HCT116 (cell line): Measurements from ENCODE around the gene MAPK7. TPM values are rescaled to one million over a fixed set of nuclear protein-coding genes. Genes with fewer than 3 reads are reported as not detected.

Source experiments
- ATAC-seq: fragments of 200-7000 bp; cut with Tn5 transposase; 2 replicates; pipeline ENCODE4 v1.9.1; 2020; ENCODE audit warnings: mild to moderate bottlenecking, moderate library complexity
- BruUV-seq: library from RNA; stranded (reverse); fragments of 400-500 nt; replicated peaks from 2 replicates; lab custom pipeline; 2021; lab: Mats Ljungman, UMichigan
- CTCF ChIA-PET: fragments of 300-600 bp; sonication (Branson Sonifier 250); formaldehyde crosslinking; loops from one replicate; lab custom pipeline; 2021; ENCODE audit warnings: antibody characterized with exemption; lab: Charles Lee
- POLR2A ChIA-PET: fragments of 300-600, 350-600 bp; sonication (Branson Sonifier 250); formaldehyde crosslinking; loops from one replicate; lab custom pipeline; 2021; ENCODE audit warnings: antibody characterized with exemption; lab: Charles Lee
- RAD21 ChIA-PET, 2 experiments: fragments of 300-600 bp; sonication (Branson Sonifier 250); formaldehyde crosslinking; loops; one replicate each; lab custom pipeline; 2023; ENCODE audit warnings: low total read pairs in 2 of 2; ENCODE audit not compliant: uncharacterized antibody in 2 of 2, unreplicated experiment in 2 of 2, low non-redundant PET in 1 of 2; lab: Charles Lee
- DNase-seq: peaks from one replicate; pipeline ENCODE4 v3.0.0-alpha.2; 2010; ENCODE audit warnings: low read depth, low spot score
- H2AFZ ChIP-seq: fragments of 200-600 bp; shearing (Covaris generic), sonication (generic); 2 replicates; pipeline ENCODE4 v1.6.1; 2017; ENCODE audit warnings: low read depth, mixed run types, mixed read lengths, antibody characterized with exemption, low read length; ENCODE audit not compliant: poor library complexity, severe bottlenecking
- H3K27ac ChIP-seq: 2 replicates; pipeline ENCODE4 v1.5.1; 2012; ENCODE audit warnings: low read depth, low read length
- H3K27me3 ChIP-seq: fragments of 200-600 bp; sonication (generic); 2 replicates; pipeline ENCODE4 v1.6.1; 2016; ENCODE audit warnings: mixed run types, low read length, mixed read lengths; ENCODE audit not compliant: insufficient read depth
- H3K36me3 ChIP-seq, 2 experiments: fragments of 200-500 bp in 1 of 2; fragments of 200-600 bp in 1 of 2; sonication (Bioruptor generic) in 1 of 2; sonication (generic) in 1 of 2; 2 replicates each; pipeline versions ENCODE4 v1.5.1 to v1.6.1; 2014 to 2016; ENCODE audit warnings: low read length in 2 of 2, inconsistent platforms in 1 of 2, mixed read lengths in 1 of 2, mixed run types in 1 of 2; ENCODE audit not compliant: insufficient read depth in 2 of 2, control insufficient read depth in 1 of 2
- H3K4me1 ChIP-seq, 2 experiments: fragments of 200-600 bp in 1 of 2; sonication (generic) in 1 of 2; 2 replicates each; pipeline versions ENCODE4 v1.5.1 to v1.6.1; 2012 to 2017; ENCODE audit warnings: low read length in 2 of 2, inconsistent platforms in 1 of 2, mild to moderate bottlenecking in 1 of 2, mixed read lengths in 1 of 2, mixed run types in 1 of 2, moderate library complexity in 1 of 2; ENCODE audit not compliant: insufficient read depth in 2 of 2, control insufficient read depth in 1 of 2
- H3K4me2 ChIP-seq: fragments of 200-600 bp; sonication (generic); 2 replicates; pipeline ENCODE4 v1.6.1; 2017; ENCODE audit warnings: mixed run types, low read length, mixed read lengths
- H3K4me3 ChIP-seq, 2 experiments: fragments of 200-600 bp in 1 of 2; sonication (generic) in 1 of 2; replicated peaks in 1 of 2; 2 replicates each; pipeline ENCODE4 v1.5.1; 2011 to 2016; ENCODE audit warnings: low read length in 2 of 2, control low read depth in 1 of 2, low read depth in 1 of 2, mild to moderate bottlenecking in 1 of 2, mixed read lengths in 1 of 2, mixed run types in 1 of 2
- H3K79me2 ChIP-seq: fragments of 200-600 bp; sonication (generic); 2 replicates; pipeline ENCODE4 v1.6.1; 2017; ENCODE audit warnings: mild to moderate bottlenecking, mixed run types, low read length, moderate library complexity, mixed read lengths; ENCODE audit not compliant: insufficient read depth
- H3K9ac ChIP-seq: fragments of 200-600 bp; sonication (generic); 2 replicates; pipeline ENCODE4 v1.6.1; 2016; ENCODE audit warnings: low read length, mixed read lengths
- H3K9me2 ChIP-seq: fragments of 200-600 bp; sonication (generic), shearing (Covaris generic); 2 replicates; pipeline ENCODE4 v1.6.1; 2017; ENCODE audit warnings: mixed run types, mild to moderate bottlenecking, moderate library complexity; ENCODE audit not compliant: insufficient read depth
- H3K9me3 ChIP-seq, 2 experiments: fragments of 200-500 bp in 1 of 2; fragments of 200-600 bp in 1 of 2; sonication (Bioruptor generic) in 1 of 2; sonication (generic) in 1 of 2; 2 replicates each; pipeline ENCODE4 v1.6.1; 2014 to 2017; ENCODE audit warnings: low read length in 2 of 2, mixed read lengths in 2 of 2, inconsistent platforms in 1 of 2, low read depth in 1 of 2, mild to moderate bottlenecking in 1 of 2, mixed run types in 1 of 2, moderate library complexity in 1 of 2; ENCODE audit not compliant: control insufficient read depth in 1 of 2, insufficient read depth in 1 of 2
- H4K20me1 ChIP-seq: fragments of 200-600 bp; sonication (generic), shearing (Covaris generic); 2 replicates; pipeline ENCODE4 v1.6.1; 2017; ENCODE audit warnings: mixed run types, mild to moderate bottlenecking, moderate library complexity; ENCODE audit not compliant: insufficient read depth
- ATF3 ChIP-seq: IDR thresholded peaks from 2 replicates; pipeline ENCODE4 v1.6.1; 2012
- CBX3 ChIP-seq: IDR thresholded peaks from 2 replicates; pipeline ENCODE4 v1.6.1; 2012; ENCODE audit warnings: low read depth
- CTCF ChIP-seq, 3 experiments: fragments of 200-600 bp in 1 of 3; sonication (generic) in 1 of 3; IDR thresholded peaks in 2 of 3; conservative IDR thresholded peaks in 1 of 3; 2 replicates each; pipeline ENCODE4 v1.5.1; 2012 to 2017; ENCODE audit warnings: low read depth in 2 of 3, low read length in 2 of 3, antibody characterized with exemption in 1 of 3, borderline replicate concordance in 1 of 3, control low read depth in 1 of 3, mild to moderate bottlenecking in 1 of 3, mixed read lengths in 1 of 3, mixed run types in 1 of 3, moderate library complexity in 1 of 3; ENCODE audit not compliant: insufficient read depth in 1 of 3
- EGR1 ChIP-seq: IDR thresholded peaks from 2 replicates; pipeline ENCODE4 v1.6.1; 2012; ENCODE audit warnings: low read depth
- MAX ChIP-seq: IDR thresholded peaks from 2 replicates; pipeline ENCODE4 v1.6.1; 2012
- POLR2A ChIP-seq: IDR thresholded peaks from 2 replicates; pipeline ENCODE4 v1.7.0; 2011; ENCODE audit warnings: borderline replicate concordance; ENCODE audit not compliant: insufficient read depth, insufficient read length; ENCODE audit errors: extremely low read depth
- POLR2AphosphoS5 ChIP-seq: IDR thresholded peaks from 2 replicates; pipeline ENCODE4 v1.6.1; 2011; ENCODE audit warnings: mild to moderate bottlenecking, low read depth, low read length, moderate library complexity
- SP1 ChIP-seq: IDR thresholded peaks from 2 replicates; pipeline ENCODE4 v1.6.1; 2012; ENCODE audit warnings: low read depth
- TCF7L2 ChIP-seq: IDR thresholded peaks from 2 replicates; pipeline ENCODE4 v1.7.0; 2011; ENCODE audit warnings: borderline replicate concordance, inconsistent platforms; ENCODE audit not compliant: insufficient read depth, insufficient read length; ENCODE audit errors: extremely low read depth
- ZFX ChIP-seq: fragments of 450-650 bp; IDR thresholded peaks from 2 replicates; pipeline ENCODE4 v1.6.1; 2017
- intact Hi-C: fragments of 100-400 bp; cut with micrococcal nuclease; formaldehyde crosslinking; loops from 2 replicates; pipeline ENCODE4 v1.10.0; 2022
- total RNA-seq: library from RNA; stranded (reverse); gene quantifications from one replicate; pipeline ENCODE4 v1.2.1, GENCODE V29; 2021; ENCODE audit not compliant: unreplicated experiment

Gene MAPK7
- total RNA-seq, 1 experiment from 2014 or later, result 15.3 TPM

GRCh38 chr17:19401321-19402010, 23.2 kb downstream of the MAPK7 start:
- Histone ChIP-seq H3K4me2 (no peak overlapping the region), H3K27ac (no peak overlapping the region), H3K9me2 (no peaks in the 10 kb centered on the region), H3K27me3 (no peaks in the 10 kb centered on the region), H2AFZ (no peak overlapping the region), H3K4me3 (no peak overlapping the region), H3K79me2 (no peaks in the 10 kb centered on the region), H3K4me1 (peaks cover 14 to 16% of the 10 kb centered on the region in 2 experiments), H4K20me1 (no peaks in the 10 kb centered on the region), H3K36me3 (no peaks in the 10 kb centered on the region), H3K9me3 (no peaks in the 10 kb centered on the region), H3K9ac (no peak overlapping the region)
- CTCF ChIA-PET, result interaction anchor here (1.5 kb wide), 1 partner anchor 361 kb away, joined by 3 read pairs; no protein-coding TSS in a partner anchor
- intact Hi-C loops, result no loop called here
- DNase-seq (no peak), ATAC-seq (no peak)
- BruUV-seq, result no TSS peak
- TF ChIP-seq EGR1 (no peak), POLR2AphosphoS5 (no peak), TCF7L2 (no peak), ZFX (no peak), MAX (no peak), POLR2A (no peak), SP1 (no peak), CBX3 (no peak), ATF3 (no peak), CTCF (IDR thresholded peaks at IDR 0.05 in 2 of 3, conservative IDR thresholded peaks at IDR 0.05 in 1 of 3; ENCODE audit: borderline replicate concordance in 1 of 3, insufficient read depth in 1 of 3, low read depth in 2 of 3, low read length in 2 of 3) (no peak)
- POLR2A ChIA-PET, result no interaction called here
- RAD21 ChIA-PET, result no interaction called here
